GM19452 (cell line): Measurements from ENCODE around the gene NFATC1.
"Not testable (repeated sequence)": the region's sequence is repeated elsewhere in the genome, so short reads cannot be mapped to it uniquely, and the experiment has no call there.

ENCODE experiments used
- ATAC-seq: cut with Tn5 transposase; IDR thresholded peaks from one replicate; pipeline ENCODE4 v1.9.1; 2021; ENCODE audit not compliant: unreplicated experiment

NFATC1 gene

GRCh38 chr18:79504495-79504894 lies 108.8 kb downstream of the NFATC1 start:
- not testable (repeated sequence) for ATAC-seq

- ATAC-seq: not testable (repeated sequence)
These were observed 109.7 kb downstream of the NFATC1 start for GRCh38 chr18:79505465-79505864.

GRCh38 chr18:79506191-79507075 lies 110.7 kb downstream of the NFATC1 start:
- ATAC-seq: no peak

GRCh38 chr18:79507076-79507545 lies 111.4 kb downstream of the NFATC1 start:
- no peak for ATAC-seq

GRCh38 chr18:79507546-79508480 lies 112.1 kb downstream of the NFATC1 start:
- no peak for ATAC-seq

- peak; percentile 45 for ATAC-seq
These were observed 113.1 kb downstream of the NFATC1 start for GRCh38 chr18:79508565-79509535.

GRCh38 chr18:79509536-79509930 lies 113.8 kb downstream of the NFATC1 start:
- no peak for ATAC-seq

- ATAC-seq: no peak
These were observed 114.4 kb downstream of the NFATC1 start for GRCh38 chr18:79510046-79510685.

- no peak for ATAC-seq
These were observed 115.1 kb downstream of the NFATC1 start for GRCh38 chr18:79510731-79511241.

GRCh38 chr18:79511271-79511670 lies 115.5 kb downstream of the NFATC1 start:
- no peak for ATAC-seq

GRCh38 chr18:79511671-79512301 lies 116.1 kb downstream of the NFATC1 start:
- ATAC-seq: no peak

- ATAC-seq: no peak
These were observed 117.0 kb downstream of the NFATC1 start for GRCh38 chr18:79512461-79513380.

GRCh38 chr18:79513381-79514081 lies 117.8 kb downstream of the NFATC1 start:
- no peak for ATAC-seq

GRCh38 chr18:79515331-79515730 lies 119.6 kb downstream of the NFATC1 start:
- ATAC-seq: no peak

- no peak for ATAC-seq
These were observed 120.2 kb downstream of the NFATC1 start for GRCh38 chr18:79515944-79516351.

GRCh38 chr18:79516441-79516931 lies 120.8 kb downstream of the NFATC1 start:
- ATAC-seq: no peak

GRCh38 chr18:79517341-79517740 lies 121.6 kb downstream of the NFATC1 start:
- no peak for ATAC-seq
